SK-N-SH (cell line): ENCODE data around the gene STYXL1. TPM values are rescaled to one million over a fixed set of nuclear protein-coding genes. Genes with fewer than 3 reads are reported as not detected.

Experiments
- CTCF ChIA-PET: fragments of 300-600, 350-600 bp; formaldehyde crosslinking; extraction: SDS; loops from one replicate; lab custom pipeline; 2021; lab: Yijun Ruan, JAX
- POLR2A ChIA-PET: fragments of 350-600 bp; sonication (Branson Sonifier 250); formaldehyde crosslinking; extraction: SDS; loops from one replicate; lab custom pipeline; 2020; ENCODE audit warnings: antibody characterized with exemption, inconsistent platforms; lab: Yijun Ruan, JAX
- DNase-seq: peaks from one replicate; pipeline ENCODE4 v3.0.0; 2012
- H2AFZ ChIP-seq: fragments of 200-600 bp; sonication (generic); 2 replicates; pipeline ENCODE4 v1.8.1; 2016; ENCODE audit warnings: antibody characterized with exemption, mild to moderate bottlenecking, low read depth
- H3F3A ChIP-seq: fragments of 200-600 bp; sonication (generic); replicated peaks from 2 replicates; pipeline ENCODE3; 2016; ENCODE audit warnings: antibody characterized with exemption, mild to moderate bottlenecking; ENCODE audit not compliant: insufficient read depth
- H3K27ac ChIP-seq, 2 experiments: fragments of 200-500 bp in 1 of 2; fragments of 200-600 bp in 1 of 2; sonication (Bioruptor generic) in 1 of 2; sonication (generic), shearing (Covaris generic) in 1 of 2; 2 replicates each; pipeline versions ENCODE4 v1.5.1 to v1.6.1; 2014 to 2016; ENCODE audit warnings: low read depth in 2 of 2, inconsistent platforms in 1 of 2, low read length in 1 of 2, mild to moderate bottlenecking in 1 of 2, mixed read lengths in 1 of 2
- H3K27me3 ChIP-seq: fragments of 200-600 bp; sonication (generic), shearing (Covaris generic); 2 replicates; pipeline ENCODE4 v1.6.1; 2016; ENCODE audit warnings: mixed run types; ENCODE audit not compliant: insufficient read depth
- H3K36me3 ChIP-seq, 2 experiments: fragments of 200-500 bp in 1 of 2; fragments of 200-600 bp in 1 of 2; sonication (Bioruptor generic) in 1 of 2; sonication (generic) in 1 of 2; replicated peaks in 1 of 2; 2 replicates each; pipeline versions ENCODE3 to v1.5.1; 2014 to 2016; ENCODE audit warnings: low read length in 1 of 2, mild to moderate bottlenecking in 1 of 2; ENCODE audit not compliant: insufficient read depth in 2 of 2, control insufficient read depth in 1 of 2
- H3K4me1 ChIP-seq, 2 experiments: fragments of 200-500 bp in 1 of 2; fragments of 200-600 bp in 1 of 2; sonication (Bioruptor generic) in 1 of 2; sonication (generic), shearing (Covaris generic) in 1 of 2; 2 replicates each; pipeline versions ENCODE4 v1.5.1 to v1.6.1; 2014 to 2016; ENCODE audit warnings: low read depth in 1 of 2, low read length in 1 of 2, mixed run types in 1 of 2; ENCODE audit not compliant: insufficient read depth in 2 of 2, control insufficient read depth in 1 of 2
- H3K4me2 ChIP-seq: fragments of 200-600 bp; sonication (generic), shearing (Covaris generic); 2 replicates; pipeline ENCODE4 v1.6.1; 2017; ENCODE audit warnings: mixed run types
- H3K4me3 ChIP-seq, 2 experiments: fragments of 200-500 bp in 1 of 2; fragments of 200-600 bp in 1 of 2; sonication (Bioruptor generic) in 1 of 2; sonication (generic), shearing (Covaris generic) in 1 of 2; 2 replicates each; pipeline versions ENCODE4 v1.5.1 to v1.8.1; 2014 to 2016; ENCODE audit warnings: low read depth in 2 of 2, inconsistent platforms in 1 of 2, low read length in 1 of 2, mild to moderate bottlenecking in 1 of 2, mixed read lengths in 1 of 2, moderate library complexity in 1 of 2
- H3K79me2 ChIP-seq: fragments of 200-600 bp; sonication (generic); 2 replicates; pipeline ENCODE4 v1.8.1; 2017; ENCODE audit warnings: mild to moderate bottlenecking; ENCODE audit not compliant: insufficient read depth
- H3K9ac ChIP-seq: fragments of 200-600 bp; sonication (generic); 2 replicates; pipeline ENCODE4 v1.6.1; 2017; ENCODE audit warnings: mixed run types
- H3K9me2 ChIP-seq: fragments of 200-600 bp; sonication (generic); 2 replicates; pipeline ENCODE4 v1.6.1; 2017; ENCODE audit warnings: mixed run types
- H3K9me3 ChIP-seq: fragments of 200-600 bp; sonication (generic); 2 replicates; pipeline ENCODE4 v1.6.1; 2017; ENCODE audit warnings: mixed run types, mild to moderate bottlenecking, moderate library complexity
- H4K20me1 ChIP-seq: fragments of 200-600 bp; sonication (generic); 2 replicates; pipeline ENCODE4 v1.6.1; 2017; ENCODE audit warnings: mild to moderate bottlenecking, mixed run types; ENCODE audit not compliant: insufficient read depth
- CHD2 ChIP-seq: fragments of 150-350 bp; IDR thresholded peaks from 2 replicates; pipeline ENCODE4 v1.6.1; 2018; ENCODE audit warnings: low read length; ENCODE audit not compliant: partially characterized antibody
- ELF1 ChIP-seq: IDR thresholded peaks from 2 replicates; pipeline ENCODE4 v1.4.0; 2012
- EP300 ChIP-seq, 2 experiments: IDR thresholded peaks; 2 replicates each; pipeline versions ENCODE4 v1.4.0 to v1.6.1; 2012; ENCODE audit warnings: borderline replicate concordance in 1 of 2, low read depth in 1 of 2, low read length in 1 of 2
- EZH2phosphoT487 ChIP-seq: fragments of 200-600 bp; sonication (generic); IDR thresholded peaks from 2 replicates; pipeline ENCODE4 v1.6.1; 2017; ENCODE audit warnings: low read depth, mixed run types, mild to moderate bottlenecking, antibody characterized with exemption, moderate library complexity, borderline replicate concordance
- FOXJ3 ChIP-seq: sonication (generic); formaldehyde crosslinking; IDR thresholded peaks from 2 replicates; pipeline ENCODE4 v1.5.1; 2020; ENCODE audit warnings: mild to moderate bottlenecking, missing genetic modification reagents
- NRF1 ChIP-seq: IDR thresholded peaks from 2 replicates; pipeline ENCODE4 v1.6.1; 2012; ENCODE audit warnings: low read depth, mild to moderate bottlenecking, low read length
- RAD21 ChIP-seq: IDR thresholded peaks from 2 replicates; pipeline ENCODE4 v1.6.1; 2012; ENCODE audit warnings: mild to moderate bottlenecking, low read length
- RFX5 ChIP-seq: IDR thresholded peaks from 2 replicates; pipeline ENCODE4 v1.6.1; 2012; ENCODE audit warnings: mild to moderate bottlenecking, improper control_type of control experiment, low read length
- RXRA ChIP-seq: IDR thresholded peaks from 2 replicates; pipeline ENCODE4 v1.4.0; 2012; ENCODE audit warnings: low read depth, mild to moderate bottlenecking, borderline replicate concordance
- SIN3A ChIP-seq: IDR thresholded peaks from 2 replicates; pipeline ENCODE4 v1.6.1; 2012; ENCODE audit warnings: low read depth, mild to moderate bottlenecking, low read length, moderate library complexity, borderline replicate concordance
- SMC3 ChIP-seq: IDR thresholded peaks from 2 replicates; pipeline ENCODE4 v1.6.1; 2012; ENCODE audit warnings: low read depth, low read length, improper control_type of control experiment
- TAF1 ChIP-seq: IDR thresholded peaks from 2 replicates; pipeline ENCODE4 v1.6.1; 2012; ENCODE audit warnings: low read depth, mild to moderate bottlenecking, low read length, moderate library complexity, borderline replicate concordance
- TCF12 ChIP-seq: IDR thresholded peaks from 2 replicates; pipeline ENCODE4 v1.4.0; 2012
- WGBS: methylation state at CpG from one replicate; pipeline ENCODE4 v1.1.6; 2017; ENCODE audit warnings: low lambda C conversion rate; 5-methylcytosine and 5-hydroxymethylcytosine counted together
- polyA plus RNA-seq, 3 experiments: library from polyadenylated mRNA; depleted of rRNA; stranded (reverse); fragments of >200 nt; gene quantifications; 2 replicates each; pipeline ENCODE4 v1.2.3, GENCODE V29; 2012
- TF ChIP-seq, protein P1 (sequence below): fragments of 200-600 bp; sonication (generic); IDR thresholded peaks from 2 replicates; pipeline ENCODE4 v1.6.1; 2017; ENCODE audit warnings: antibody characterized with exemption, mild to moderate bottlenecking, moderate library complexity
- TF ChIP-seq, protein P2 (sequence below): IDR thresholded peaks from 2 replicates; pipeline ENCODE4 v1.4.0; 2012; ENCODE audit warnings: low read depth, borderline replicate concordance
- TF ChIP-seq, protein P3 (sequence below): fragments of 150-350 bp; IDR thresholded peaks from 2 replicates; pipeline ENCODE4 v1.6.1; 2017; ENCODE audit warnings: antibody characterized with exemption, low read length, low read depth, borderline replicate concordance

The STYXL1 gene
- polyA plus RNA-seq, 1 of the 3 experiments (the other 2 are of a cell fraction), result 86.6 TPM

DNA sequence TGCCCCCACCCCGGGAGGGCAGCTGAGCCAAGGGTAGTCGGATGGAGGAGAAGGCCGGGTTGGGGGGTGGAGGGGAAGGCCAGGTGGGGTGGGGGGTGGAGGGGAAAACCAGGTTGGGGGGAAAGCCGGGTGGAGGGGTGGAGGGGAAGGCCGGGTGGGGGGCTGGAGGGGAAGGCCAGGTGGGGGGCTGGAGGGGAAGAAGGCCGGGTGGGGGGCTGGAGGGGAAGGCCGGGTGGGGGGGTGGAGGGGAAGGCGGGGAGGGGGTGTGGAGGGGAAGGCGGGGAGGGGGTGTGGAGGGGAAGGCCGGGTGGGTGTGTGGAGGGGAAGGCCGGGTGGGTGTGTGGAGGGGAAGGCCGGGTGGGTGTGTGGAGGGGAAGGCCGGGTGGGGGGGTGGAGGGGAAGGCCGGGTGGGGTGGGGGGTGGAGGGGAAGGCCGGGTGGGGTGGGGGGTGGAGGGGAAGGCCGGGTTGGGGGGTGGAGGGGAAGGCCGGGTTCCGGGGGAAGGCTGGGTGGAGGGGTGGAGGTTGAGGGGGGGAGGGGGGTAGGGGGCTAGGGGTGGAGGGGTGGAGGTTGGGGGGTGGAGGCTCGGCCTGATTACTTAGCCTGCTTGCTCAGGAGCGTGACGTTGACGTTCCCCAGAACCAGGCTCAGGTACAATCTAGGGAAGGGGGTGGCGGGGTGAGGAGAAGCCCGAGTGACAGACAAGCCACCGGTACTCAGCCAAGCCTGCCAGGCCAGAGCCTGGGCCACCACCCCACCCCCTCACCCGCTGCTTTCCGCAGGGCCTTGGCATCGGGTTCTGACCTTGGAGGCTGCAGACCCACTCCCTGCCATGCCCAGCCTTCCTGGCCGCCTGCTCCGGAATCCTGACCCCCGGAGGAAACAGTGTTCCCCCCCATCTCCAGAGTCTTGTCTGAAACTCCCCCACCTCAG, 59.0 kb downstream of the STYXL1 start:
- WGBS, result 75% methylated on average over 30 of the region's 31 CpGs
- peaks cover 8 to 41% of the 10 kb centered on the region in 2 experiments for H3K36me3 ChIP-seq
- peaks cover 6 to 21% of the 10 kb centered on the region in 2 experiments; a peak in 2 of 4 replicates for H3K4me1 ChIP-seq
- no peak overlapping the region for H2AFZ ChIP-seq
- no peaks in the 10 kb centered on the region for H3K9me3 ChIP-seq
- TF ChIP-seq, protein P1, sequence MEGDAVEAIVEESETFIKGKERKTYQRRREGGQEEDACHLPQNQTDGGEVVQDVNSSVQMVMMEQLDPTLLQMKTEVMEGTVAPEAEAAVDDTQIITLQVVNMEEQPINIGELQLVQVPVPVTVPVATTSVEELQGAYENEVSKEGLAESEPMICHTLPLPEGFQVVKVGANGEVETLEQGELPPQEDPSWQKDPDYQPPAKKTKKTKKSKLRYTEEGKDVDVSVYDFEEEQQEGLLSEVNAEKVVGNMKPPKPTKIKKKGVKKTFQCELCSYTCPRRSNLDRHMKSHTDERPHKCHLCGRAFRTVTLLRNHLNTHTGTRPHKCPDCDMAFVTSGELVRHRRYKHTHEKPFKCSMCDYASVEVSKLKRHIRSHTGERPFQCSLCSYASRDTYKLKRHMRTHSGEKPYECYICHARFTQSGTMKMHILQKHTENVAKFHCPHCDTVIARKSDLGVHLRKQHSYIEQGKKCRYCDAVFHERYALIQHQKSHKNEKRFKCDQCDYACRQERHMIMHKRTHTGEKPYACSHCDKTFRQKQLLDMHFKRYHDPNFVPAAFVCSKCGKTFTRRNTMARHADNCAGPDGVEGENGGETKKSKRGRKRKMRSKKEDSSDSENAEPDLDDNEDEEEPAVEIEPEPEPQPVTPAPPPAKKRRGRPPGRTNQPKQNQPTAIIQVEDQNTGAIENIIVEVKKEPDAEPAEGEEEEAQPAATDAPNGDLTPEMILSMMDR, result no peak
- TF ChIP-seq, protein P2, sequence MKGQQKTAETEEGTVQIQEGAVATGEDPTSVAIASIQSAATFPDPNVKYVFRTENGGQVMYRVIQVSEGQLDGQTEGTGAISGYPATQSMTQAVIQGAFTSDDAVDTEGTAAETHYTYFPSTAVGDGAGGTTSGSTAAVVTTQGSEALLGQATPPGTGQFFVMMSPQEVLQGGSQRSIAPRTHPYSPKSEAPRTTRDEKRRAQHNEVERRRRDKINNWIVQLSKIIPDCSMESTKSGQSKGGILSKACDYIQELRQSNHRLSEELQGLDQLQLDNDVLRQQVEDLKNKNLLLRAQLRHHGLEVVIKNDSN, result no peak
- TF ChIP-seq TAF1, result no peak
- TF ChIP-seq RFX5, result no peak
- no peak for TF ChIP-seq CHD2
- no peak for TF ChIP-seq TCF12
- no peak for TF ChIP-seq FOXJ3 (CRISPR knock-in tag)
- no peak for TF ChIP-seq SMC3
- no peak for TF ChIP-seq EP300 (IDR thresholded peaks at IDR 0.05; ENCODE audit: borderline replicate concordance in 1 of 2, low read depth in 1 of 2, low read length in 1 of 2)
- TF ChIP-seq, protein P3, sequence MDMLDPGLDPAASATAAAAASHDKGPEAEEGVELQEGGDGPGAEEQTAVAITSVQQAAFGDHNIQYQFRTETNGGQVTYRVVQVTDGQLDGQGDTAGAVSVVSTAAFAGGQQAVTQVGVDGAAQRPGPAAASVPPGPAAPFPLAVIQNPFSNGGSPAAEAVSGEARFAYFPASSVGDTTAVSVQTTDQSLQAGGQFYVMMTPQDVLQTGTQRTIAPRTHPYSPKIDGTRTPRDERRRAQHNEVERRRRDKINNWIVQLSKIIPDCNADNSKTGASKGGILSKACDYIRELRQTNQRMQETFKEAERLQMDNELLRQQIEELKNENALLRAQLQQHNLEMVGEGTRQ, result no peak
- no peak for TF ChIP-seq EZH2phosphoT487
- TF ChIP-seq ELF1, result no peak
- TF ChIP-seq SIN3A, result no peak
- TF ChIP-seq NRF1, result no peak
- no peak for TF ChIP-seq RAD21
- TF ChIP-seq RXRA, result no peak
- TF ChIP-seq, all 33 proteins: peak for 0
- no peaks in the 10 kb centered on the region for H4K20me1 ChIP-seq
- H3K4me3 ChIP-seq, result no peak overlapping the region
- H3K4me2 ChIP-seq, result no peak overlapping the region
- ChIA-PET POLR2A (no interaction called here), CTCF (interaction anchor here (1.1 to 9.4 kb wide), 2 partner anchors 10 to 32 kb away, joined by 3 to 56 read pairs; no protein-coding TSS in a partner anchor)
- DNase-seq, result peak; percentile 75
- peaks cover 6% of the 10 kb centered on the region for H3F3A ChIP-seq
- H3K9ac ChIP-seq, result no peak overlapping the region
- H3K27ac ChIP-seq, result peak overlapping the region in 1 of 2 experiments; percentile 23; a peak in 1 of 4 replicates
- H3K27me3 ChIP-seq, result no peaks in the 10 kb centered on the region
- 0 out of 2 replicates have a peak, but pooled peaks cover 5% of the 10 kb centered on the region for H3K79me2 ChIP-seq
- H3K9me2 ChIP-seq, result no peaks in the 10 kb centered on the region
